Osteocyte (in vitro differentiated cells): ENCODE results near the gene RAB4A. TPM values are rescaled to one million over a fixed set of nuclear protein-coding genes. Genes with fewer than 3 reads are reported as not detected.
"Not testable (repeated sequence)": the region's sequence is repeated elsewhere in the genome, so short reads cannot be mapped to it uniquely, and the experiment has no call there.

Experiments used
- DNase-seq: peaks from one replicate; pipeline ENCODE4 v3.0.0; 2021; ENCODE audit warnings: mixed read lengths; ENCODE audit not compliant: unreplicated experiment; ENCODE audit errors: extremely low spot score
- H3K27ac Mint-ChIP-seq: one replicate; pipeline ENCODE4 v1.8.0; 2021; ENCODE audit warnings: mild to moderate bottlenecking, mixed read lengths; ENCODE audit not compliant: unreplicated experiment
- H3K27me3 Mint-ChIP-seq: one replicate; pipeline ENCODE4 v1.8.0; 2021; ENCODE audit warnings: mixed read lengths; ENCODE audit not compliant: unreplicated experiment
- H3K36me3 Mint-ChIP-seq: one replicate; pipeline ENCODE4 v1.8.0; 2021; ENCODE audit warnings: mixed read lengths; ENCODE audit not compliant: unreplicated experiment
- H3K4me1 Mint-ChIP-seq: one replicate; pipeline ENCODE4 v1.8.0; 2021; ENCODE audit warnings: mixed read lengths; ENCODE audit not compliant: unreplicated experiment
- H3K4me3 Mint-ChIP-seq: one replicate; pipeline ENCODE4 v1.8.0; 2021; ENCODE audit warnings: mild to moderate bottlenecking, moderate library complexity, mixed read lengths; ENCODE audit not compliant: unreplicated experiment
- H3K9me3 Mint-ChIP-seq: one replicate; pipeline ENCODE4 v1.8.0; 2021; ENCODE audit warnings: mixed read lengths; ENCODE audit not compliant: unreplicated experiment
- total RNA-seq: library from RNA; stranded (reverse); gene quantifications from 2 replicates; pipeline ENCODE4 v1.2.1, GENCODE V29; 2021
- TF ChIP-seq, protein P1 (sequence below): fragments of 200-600 bp; sonication (generic); IDR thresholded peaks from 2 replicates; pipeline ENCODE4 v1.5.0; 2021; ENCODE audit warnings: antibody characterized with exemption, mild to moderate bottlenecking, moderate library complexity

The RAB4A gene
- total RNA-seq, 1 donor from 2014 or later, result 53.1 TPM

DNA sequence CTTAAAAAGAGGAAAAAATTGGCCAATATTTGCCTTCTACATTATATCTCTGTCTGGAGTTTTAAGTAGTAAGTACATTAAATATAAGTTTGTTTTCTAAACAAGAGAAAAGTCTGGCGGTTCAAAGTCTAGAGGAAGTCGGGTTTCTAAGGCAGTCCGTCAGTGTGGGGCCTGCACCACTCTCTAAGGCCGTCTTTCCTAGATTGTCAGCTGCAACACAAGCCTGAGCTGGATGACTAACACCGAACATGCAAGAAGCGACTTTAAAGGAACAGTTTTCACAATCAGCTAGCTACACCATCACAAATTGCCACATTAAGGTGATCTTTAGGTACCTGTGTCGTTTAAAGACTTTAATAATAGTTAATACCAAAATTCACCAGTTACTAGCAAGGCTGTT is 52.3 kb downstream of the RAB4A start:
- Mint-ChIP-seq H3K27ac (no peak overlapping the region), H3K27me3 (no peaks in the 10 kb centered on the region), H3K36me3 (peaks cover 34% of the 10 kb centered on the region), H3K4me3 (no peak overlapping the region), H3K4me1 (peaks cover 12% of the 10 kb centered on the region), H3K9me3 (no peaks in the 10 kb centered on the region)
- TF ChIP-seq, protein P1, sequence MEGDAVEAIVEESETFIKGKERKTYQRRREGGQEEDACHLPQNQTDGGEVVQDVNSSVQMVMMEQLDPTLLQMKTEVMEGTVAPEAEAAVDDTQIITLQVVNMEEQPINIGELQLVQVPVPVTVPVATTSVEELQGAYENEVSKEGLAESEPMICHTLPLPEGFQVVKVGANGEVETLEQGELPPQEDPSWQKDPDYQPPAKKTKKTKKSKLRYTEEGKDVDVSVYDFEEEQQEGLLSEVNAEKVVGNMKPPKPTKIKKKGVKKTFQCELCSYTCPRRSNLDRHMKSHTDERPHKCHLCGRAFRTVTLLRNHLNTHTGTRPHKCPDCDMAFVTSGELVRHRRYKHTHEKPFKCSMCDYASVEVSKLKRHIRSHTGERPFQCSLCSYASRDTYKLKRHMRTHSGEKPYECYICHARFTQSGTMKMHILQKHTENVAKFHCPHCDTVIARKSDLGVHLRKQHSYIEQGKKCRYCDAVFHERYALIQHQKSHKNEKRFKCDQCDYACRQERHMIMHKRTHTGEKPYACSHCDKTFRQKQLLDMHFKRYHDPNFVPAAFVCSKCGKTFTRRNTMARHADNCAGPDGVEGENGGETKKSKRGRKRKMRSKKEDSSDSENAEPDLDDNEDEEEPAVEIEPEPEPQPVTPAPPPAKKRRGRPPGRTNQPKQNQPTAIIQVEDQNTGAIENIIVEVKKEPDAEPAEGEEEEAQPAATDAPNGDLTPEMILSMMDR, result no peak
- no peak for DNase-seq

DNA sequence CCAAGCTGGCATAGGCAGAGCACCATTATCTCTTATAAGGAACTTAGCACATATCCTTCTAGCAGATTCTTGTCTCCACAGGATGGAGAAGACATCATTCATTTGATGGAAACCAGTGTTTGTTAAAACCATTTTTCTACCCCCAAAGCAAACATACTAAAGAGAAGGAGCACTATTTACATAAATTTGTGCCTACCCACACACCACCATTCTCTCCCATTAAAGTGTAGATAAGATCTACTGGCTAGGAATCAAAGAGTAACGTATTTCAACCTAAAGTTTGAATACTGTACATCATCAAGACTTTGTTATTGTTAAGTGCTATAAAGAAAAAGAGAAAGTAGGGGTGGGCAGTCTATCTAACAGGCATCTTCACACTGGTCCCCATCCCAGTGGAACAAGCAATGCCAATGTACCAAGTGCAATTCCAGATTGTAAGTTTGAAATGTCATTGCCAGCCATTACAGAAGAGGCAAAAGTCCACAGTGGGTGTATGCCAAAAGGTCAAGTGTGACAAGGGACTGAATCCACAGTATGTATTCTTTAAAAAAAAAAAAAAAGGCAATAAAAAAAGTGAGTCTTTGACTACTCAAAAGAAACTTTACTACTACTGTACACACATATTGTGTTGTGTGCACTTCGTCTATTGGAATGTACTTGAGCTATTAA is 53.1 kb downstream of the RAB4A start:
- TF ChIP-seq, protein P1, result no peak
- Mint-ChIP-seq H3K4me3 (no peak overlapping the region), H3K4me1 (peaks cover 8% of the 10 kb centered on the region), H3K27me3 (no peaks in the 10 kb centered on the region), H3K36me3 (peaks cover 31% of the 10 kb centered on the region), H3K27ac (no peak overlapping the region), H3K9me3 (no peaks in the 10 kb centered on the region)
- no peak for DNase-seq

DNA sequence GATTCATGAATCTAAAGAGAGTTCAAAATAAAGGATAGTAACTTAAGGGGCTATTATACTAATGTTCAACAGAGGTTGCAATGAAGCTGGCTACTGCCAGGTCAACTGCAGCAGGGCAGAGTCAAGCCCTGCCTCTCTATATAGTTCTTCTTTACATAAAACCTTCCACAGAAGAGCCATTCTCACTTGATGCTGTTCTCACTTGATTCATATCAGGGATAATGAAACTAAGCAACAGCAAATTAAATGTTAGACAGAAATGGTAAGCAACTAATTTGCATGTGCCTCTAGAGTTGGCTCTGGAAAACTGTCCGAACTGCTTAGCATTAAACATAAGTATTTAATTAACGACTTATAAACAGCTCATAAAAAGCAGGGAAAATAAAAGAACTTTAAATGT is 54.5 kb downstream of the RAB4A start:
- H3K4me1 Mint-ChIP-seq, result peaks cover 8% of the 10 kb centered on the region
- no peak for DNase-seq
- TF ChIP-seq, protein P1, result no peak

DNA sequence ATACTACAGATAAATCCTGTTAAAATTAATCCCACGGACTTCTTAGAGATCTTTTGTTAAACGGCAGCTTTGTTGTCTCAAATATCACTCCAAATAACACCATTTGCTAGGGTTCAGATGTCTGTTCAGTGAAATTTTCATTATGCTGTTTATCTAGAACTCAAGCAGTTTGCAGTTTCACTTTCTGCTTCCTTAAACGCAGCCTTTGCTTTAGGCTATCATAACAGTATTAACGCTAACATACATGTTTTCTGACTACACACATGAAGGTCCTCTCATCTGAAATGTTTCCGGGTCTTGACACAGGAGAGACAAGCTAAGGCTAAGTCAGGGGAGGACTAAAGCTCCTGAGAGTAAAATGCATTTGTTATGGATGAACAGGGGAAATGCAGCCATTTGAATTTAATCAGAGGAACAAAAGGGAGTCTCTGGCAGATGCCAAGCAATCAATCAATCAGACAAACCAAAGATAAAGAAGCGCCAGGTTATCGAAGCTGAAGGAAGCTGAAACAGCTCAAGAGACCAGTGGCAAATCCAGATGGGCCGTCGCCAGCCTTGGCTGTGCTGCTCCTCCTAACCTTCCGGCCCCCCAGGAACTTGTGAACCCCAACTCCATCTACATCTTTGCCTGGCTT is 55.1 kb downstream of the RAB4A start:
- TF ChIP-seq, protein P1, result no peak
- no peaks in the 10 kb centered on the region for H3K27me3 Mint-ChIP-seq
- DNase-seq, result no peak
- peaks cover 28% of the 10 kb centered on the region for H3K36me3 Mint-ChIP-seq
- H3K27ac Mint-ChIP-seq, result no peak overlapping the region
- no peak overlapping the region for H3K4me3 Mint-ChIP-seq
- no peaks in the 10 kb centered on the region for H3K9me3 Mint-ChIP-seq
- H3K4me1 Mint-ChIP-seq, result peaks cover 8% of the 10 kb centered on the region

More for the DNA sequence above, 54.5 kb downstream of the RAB4A start:
- H3K27ac Mint-ChIP-seq, result no peak overlapping the region
- peaks cover 28% of the 10 kb centered on the region for H3K36me3 Mint-ChIP-seq
- H3K4me3 Mint-ChIP-seq, result no peak overlapping the region
- H3K9me3 Mint-ChIP-seq, result no peaks in the 10 kb centered on the region
- H3K27me3 Mint-ChIP-seq, result no peaks in the 10 kb centered on the region

DNA sequence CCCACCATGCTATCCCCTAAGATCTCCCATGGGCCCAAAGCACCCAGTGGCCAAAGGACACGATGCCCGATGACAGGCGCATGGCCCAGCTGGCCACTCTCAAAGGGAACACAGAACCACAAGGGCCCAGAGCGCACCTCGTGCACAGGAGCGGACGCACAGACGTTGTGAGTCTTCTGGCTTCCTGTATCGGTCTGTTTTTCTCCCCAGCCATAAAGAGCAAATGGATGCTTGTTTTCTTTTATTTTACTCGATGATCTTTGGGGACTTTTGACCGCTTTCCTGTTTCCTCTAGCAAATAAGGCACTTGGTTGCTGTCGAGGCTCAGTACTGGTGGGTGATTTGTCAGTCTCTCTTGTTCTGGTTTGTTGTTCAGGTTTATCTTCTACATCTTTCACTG is 55.7 kb downstream of the RAB4A start:
- TF ChIP-seq, protein P1, result no peak
- Mint-ChIP-seq H3K27ac (no peak overlapping the region), H3K4me1 (peaks cover 8% of the 10 kb centered on the region), H3K9me3 (no peaks in the 10 kb centered on the region), H3K4me3 (no peak overlapping the region), H3K27me3 (no peaks in the 10 kb centered on the region), H3K36me3 (peaks cover 27% of the 10 kb centered on the region)
- DNase-seq, result no peak

DNA sequence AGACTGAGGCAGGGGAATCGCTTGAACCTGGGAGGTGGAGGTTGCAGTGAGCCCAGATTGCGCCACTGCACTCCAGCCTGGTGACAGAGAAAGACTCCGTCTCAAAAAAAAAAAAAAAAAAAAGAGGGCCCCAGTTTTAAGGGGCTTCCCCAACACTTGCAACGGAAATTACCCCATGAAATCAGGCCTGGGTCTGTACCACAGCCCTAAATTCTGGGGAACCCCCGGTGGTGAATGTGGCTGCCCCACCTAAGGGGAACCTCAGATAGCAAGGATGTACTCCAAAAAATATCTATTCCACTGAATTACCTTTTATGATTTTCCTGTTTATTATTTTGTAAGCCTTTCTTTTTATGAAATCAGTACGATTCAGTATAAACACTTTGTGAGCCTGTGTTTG is 56.9 kb downstream of the RAB4A start:
- not testable (repeated sequence) for H3K4me1 Mint-ChIP-seq, H3K27me3 Mint-ChIP-seq, DNase-seq, H3K9me3 Mint-ChIP-seq, H3K27ac Mint-ChIP-seq, H3K4me3 Mint-ChIP-seq
- H3K36me3 Mint-ChIP-seq, result peaks cover 25% of the 10 kb centered on the region
